ENCODE measurements around the gene CFAP210.

DNA sequence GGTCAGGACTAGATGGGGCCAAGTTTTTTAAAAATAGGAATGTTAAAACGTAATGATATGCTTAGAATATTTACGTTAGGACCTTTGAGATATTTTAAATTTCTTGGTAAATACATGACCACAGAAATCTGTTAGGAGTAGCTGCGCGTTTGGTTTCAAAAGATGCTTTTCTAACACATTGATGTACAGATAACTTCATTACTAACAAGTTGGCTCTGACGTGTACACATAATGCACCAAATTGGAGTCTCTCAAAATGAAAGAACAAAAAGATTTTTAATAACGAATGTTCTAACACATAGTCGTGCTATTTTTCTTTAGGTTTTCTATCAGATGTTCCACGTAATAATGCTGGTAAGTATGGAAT, 672 bp upstream of the CFAP210 start:
- TF ChIP-seq, protein P1, sequence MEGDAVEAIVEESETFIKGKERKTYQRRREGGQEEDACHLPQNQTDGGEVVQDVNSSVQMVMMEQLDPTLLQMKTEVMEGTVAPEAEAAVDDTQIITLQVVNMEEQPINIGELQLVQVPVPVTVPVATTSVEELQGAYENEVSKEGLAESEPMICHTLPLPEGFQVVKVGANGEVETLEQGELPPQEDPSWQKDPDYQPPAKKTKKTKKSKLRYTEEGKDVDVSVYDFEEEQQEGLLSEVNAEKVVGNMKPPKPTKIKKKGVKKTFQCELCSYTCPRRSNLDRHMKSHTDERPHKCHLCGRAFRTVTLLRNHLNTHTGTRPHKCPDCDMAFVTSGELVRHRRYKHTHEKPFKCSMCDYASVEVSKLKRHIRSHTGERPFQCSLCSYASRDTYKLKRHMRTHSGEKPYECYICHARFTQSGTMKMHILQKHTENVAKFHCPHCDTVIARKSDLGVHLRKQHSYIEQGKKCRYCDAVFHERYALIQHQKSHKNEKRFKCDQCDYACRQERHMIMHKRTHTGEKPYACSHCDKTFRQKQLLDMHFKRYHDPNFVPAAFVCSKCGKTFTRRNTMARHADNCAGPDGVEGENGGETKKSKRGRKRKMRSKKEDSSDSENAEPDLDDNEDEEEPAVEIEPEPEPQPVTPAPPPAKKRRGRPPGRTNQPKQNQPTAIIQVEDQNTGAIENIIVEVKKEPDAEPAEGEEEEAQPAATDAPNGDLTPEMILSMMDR (IDR thresholded peaks at IDR 0.05): no peak
- TF ChIP-seq EZH2phosphoT487 (IDR thresholded peaks at IDR 0.05) (no peak), EZH2 (IDR thresholded peaks at IDR 0.05) (no peak)
